B cell (primary cell): Measurements from ENCODE around the gene NIPAL4. TPM values are rescaled to one million over a fixed set of nuclear protein-coding genes. Genes with fewer than 3 reads are reported as not detected.

Source experiments
- ATAC-seq: fragments of 200-7000 bp; cut with Tn5 transposase; one replicate; pipeline ENCODE4 v1.10.0; 2021; ENCODE audit warnings: low read depth, mild to moderate bottlenecking, moderate number of reproducible peaks, moderate library complexity
- CTCF ChIA-PET: fragments of 350-600 bp; sonication (Branson Sonifier 250); formaldehyde crosslinking; loops from one replicate; lab custom pipeline; 2021; ENCODE audit warnings: antibody characterized with exemption, inconsistent platforms; lab: Charles Lee
- POLR2A ChIA-PET: fragments of 350-600 bp; sonication (Branson Sonifier 250); formaldehyde crosslinking; loops from one replicate; lab custom pipeline; 2021; ENCODE audit warnings: antibody characterized with exemption; lab: Charles Lee
- DNase-seq: peaks from one replicate; pipeline ENCODE4 v3.0.0; 2013
- H2AFZ ChIP-seq: 2 replicates; pipeline ENCODE4 v1.6.1; 2012; ENCODE audit warnings: mild to moderate bottlenecking, low read depth, low read length; ENCODE audit not compliant: insufficient read depth, poor library complexity, severe bottlenecking
- H3K27ac ChIP-seq, 2 donors: 1 replicate in 1 of 2; 2 replicates in 1 of 2; pipeline ENCODE4 v1.5.1; 2012 to 2013; ENCODE audit warnings: low read length in 2 of 2, mild to moderate bottlenecking in 2 of 2, moderate library complexity in 1 of 2
- H3K27me3 ChIP-seq, 4 experiments: fragments of 200-600 bp in 1 of 4; sonication (generic) in 1 of 4; replicated peaks in 1 of 4; 1 replicate in 2 of 4; 2 replicates in 2 of 4; pipeline versions ENCODE4 v1.6.1 to v1.7.0; 2013 to 2016; ENCODE audit warnings: low read length in 3 of 4, mild to moderate bottlenecking in 2 of 4, mixed read lengths in 1 of 4, moderate library complexity in 1 of 4; ENCODE audit not compliant: insufficient read depth in 4 of 4, control insufficient read depth in 3 of 4; ENCODE audit errors: control extremely low read depth in 1 of 4
- H3K36me3 ChIP-seq, 2 experiments: replicated peaks in 1 of 2; 1 replicate in 1 of 2; 2 replicates in 1 of 2; pipeline versions ENCODE4 v1.6.1 to v1.7.1; 2013; ENCODE audit warnings: low read length in 1 of 2; ENCODE audit not compliant: insufficient read depth in 2 of 2, control insufficient read depth in 1 of 2; ENCODE audit errors: control extremely low read depth in 1 of 2, extremely low read depth in 1 of 2
- H3K4me1 ChIP-seq, 2 donors: fragments of 200-600 bp in 1 of 2; sonication (generic) in 1 of 2; 1 replicate in 1 of 2; 2 replicates in 1 of 2; pipeline versions ENCODE4 v1.5.1 to v1.6.1; 2013 to 2017; ENCODE audit warnings: low read length in 2 of 2; ENCODE audit not compliant: control insufficient read depth in 2 of 2, insufficient read depth in 2 of 2
- H3K4me2 ChIP-seq: replicated peaks from 2 replicates; pipeline ENCODE3; 2012; ENCODE audit warnings: mild to moderate bottlenecking, low read depth, low read length; ENCODE audit not compliant: poor library complexity, severe bottlenecking
- H3K4me3 ChIP-seq, 5 experiments: fragments of 200-600 bp in 1 of 5; sonication (generic) in 1 of 5; 1 replicate in 3 of 5; 2 replicates in 2 of 5; pipeline versions ENCODE4 v1.5.1 to v1.7.0; 2011 to 2016; ENCODE audit warnings: low read length in 4 of 5, mild to moderate bottlenecking in 4 of 5, low read depth in 2 of 5, control low read depth in 1 of 5, moderate library complexity in 1 of 5; ENCODE audit not compliant: insufficient read depth in 1 of 5; ENCODE audit errors: control extremely low read depth in 1 of 5, extremely low read depth in 1 of 5
- H3K79me2 ChIP-seq: fragments of 200-600 bp; sonication (generic); one replicate; pipeline ENCODE4 v1.6.0; 2016; ENCODE audit warnings: low read length; ENCODE audit not compliant: control insufficient read depth, insufficient read depth
- H3K9ac ChIP-seq: fragments of 200-600 bp; sonication (generic); 2 replicates; pipeline ENCODE4 v1.6.1; 2017; ENCODE audit warnings: mild to moderate bottlenecking, low read length, moderate library complexity
- H3K9me3 ChIP-seq, 3 donors: one replicate each; pipeline versions ENCODE4 v1.6.1 to v1.7.1; 2013; ENCODE audit warnings: low read length in 2 of 3; ENCODE audit not compliant: control insufficient read depth in 2 of 3, insufficient read depth in 1 of 3; ENCODE audit errors: control extremely low read depth in 1 of 3
- H4K20me1 ChIP-seq: 2 replicates; pipeline ENCODE4 v1.6.0; 2012; ENCODE audit warnings: mild to moderate bottlenecking, low read length; ENCODE audit not compliant: insufficient read depth, control insufficient read depth, poor library complexity, severe bottlenecking
- H3K27ac Mint-ChIP-seq: one replicate; pipeline ENCODE4 v1.8.0; 2021; ENCODE audit warnings: mixed read lengths
- H3K27me3 Mint-ChIP-seq: one replicate; pipeline ENCODE4 v1.8.0; 2021; ENCODE audit warnings: mixed read lengths
- H3K4me1 Mint-ChIP-seq: one replicate; pipeline ENCODE4 v1.8.0; 2021; ENCODE audit warnings: mixed read lengths
- H3K4me3 Mint-ChIP-seq: one replicate; pipeline ENCODE4 v1.8.0; 2021; ENCODE audit warnings: mixed read lengths
- H3K9me3 Mint-ChIP-seq: one replicate; pipeline ENCODE4 v1.8.0; 2022; ENCODE audit warnings: mixed read lengths; ENCODE audit not compliant: insufficient read depth
- CTCF ChIP-seq: fragments of 200-600 bp; IDR thresholded peaks from one replicate; pipeline ENCODE4 v1.8.0; 2022; ENCODE audit warnings: antibody characterized with exemption, mild to moderate bottlenecking
- EZH2 ChIP-seq: IDR thresholded peaks from 2 replicates; pipeline ENCODE4 v1.6.1; 2012; ENCODE audit warnings: borderline replicate concordance, low read depth, mild to moderate bottlenecking, moderate library complexity, low read length; ENCODE audit not compliant: insufficient read depth, poor library complexity, severe bottlenecking
- whole genome bisulfite sequencing: methylation state at CpG from one replicate; pipeline ENCODE4 v1.1.5; 2013; ENCODE audit warnings: missing lambda C conversion rate; ENCODE audit not compliant: insufficient coverage; 5-methylcytosine and 5-hydroxymethylcytosine counted together
- intact Hi-C: fragments of 100-400 bp; cut with micrococcal nuclease; formaldehyde crosslinking; loops from one replicate; pipeline ENCODE4 v1.10.0; 2022
- polyA plus RNA-seq: library from polyadenylated mRNA; depleted of rRNA; stranded (reverse); fragments of >200 nt; gene quantifications from 2 replicates; pipeline ENCODE4 v1.2.3, GENCODE V29; 2012
- total RNA-seq, 2 donors: library from RNA; stranded (reverse); fragments of 120-200 nt in 1 of 2; gene quantifications; 1 replicate in 1 of 2; 2 replicates in 1 of 2; pipeline versions ENCODE4 v1.2.3 to v1.2.4, GENCODE V29; 2013 to 2022

NIPAL4 gene
- total and polyA plus RNA-seq, 2 donors (not counting 1 experiment from before 2014, with no cell fraction given), result 4.6 to 6.4 TPM

- peak overlapping the region; percentile 84 for H3K27ac Mint-ChIP-seq
- H3K4me1 ChIP-seq, result peaks cover 96 to 100% of the 10 kb centered on the region in 2 donors
- H3K9me3 Mint-ChIP-seq, result no peaks in the 10 kb centered on the region
- peak overlapping the region; percentile 3 for H3K9ac ChIP-seq
- peaks cover 95% of the 10 kb centered on the region for H3K4me1 Mint-ChIP-seq
- H2AFZ ChIP-seq, result no peak overlapping the region
- no peaks in the 10 kb centered on the region for H3K27me3 Mint-ChIP-seq
- H3K9me3 ChIP-seq, result peaks cover 0 to 9% (median 6%) of the 10 kb centered on the region in 3 donors
- peaks cover 2 to 86% of the 10 kb centered on the region in 2 experiments for H3K36me3 ChIP-seq
- peak overlapping the region; percentile 83 to 98 for H3K27ac ChIP-seq
- H3K4me3 ChIP-seq, result peak overlapping the region in 1 of 5 experiments; percentile 5
- H3K79me2 ChIP-seq, result peaks cover 26% of the 10 kb centered on the region
- intact Hi-C loops, result loop anchor here (5.0 kb wide), 3 partner anchors 148 to 238 kb away; partner anchors contain the start of genes LSM11 and SOX30
- 47% methylated on average over 5 of the region's 8 CpGs for WGBS
- CTCF ChIA-PET, result interaction anchor here (0.7 to 2.3 kb wide), 10 partner anchors 10 to 175 kb away, joined by 3 to 7 read pairs (median 3); no protein-coding TSS in a partner anchor
- no peak for TF ChIP-seq CTCF
- TF ChIP-seq EZH2, result no peak
- POLR2A ChIA-PET, result interaction anchor here (7.4 kb wide), 1 partner anchor 18 kb away, joined by 41 read pairs; no protein-coding TSS in a partner anchor
- no peak for ATAC-seq
- no peaks in the 10 kb centered on the region for H4K20me1 ChIP-seq
- H3K4me2 ChIP-seq, result peak overlapping the region; percentile 46
- no peaks in the 10 kb centered on the region for H3K27me3 ChIP-seq
- DNase-seq, result peak; percentile 53
- H3K4me3 Mint-ChIP-seq, result peak overlapping the region; percentile 64
Observed at GRCh38 chr5:157504053-157504452, 44.0 kb downstream of the NIPAL4 start.

- H3K27ac Mint-ChIP-seq, result peak overlapping the region; percentile 84
Observed at GRCh38 chr5:157505496-157505895, 45.5 kb downstream of the NIPAL4 start.

More at GRCh38 chr5:157505496-157505895, 45.5 kb downstream of the NIPAL4 start:
- ChIA-PET POLR2A (interaction anchor here (7.4 kb wide), 1 partner anchor 19 kb away, joined by 41 read pairs; no protein-coding TSS in a partner anchor), CTCF (interaction anchor here (0.6 to 1.3 kb wide), 3 partner anchors 20 to 71 kb away, joined by 3 read pairs; no protein-coding TSS in a partner anchor)
- Histone ChIP-seq H3K36me3 (peaks cover 2 to 85% of the 10 kb centered on the region in 2 experiments), H4K20me1 (no peaks in the 10 kb centered on the region), H3K4me1 (peaks cover 95 to 100% of the 10 kb centered on the region in 2 donors), H3K4me2 (peak overlapping the region; percentile 33), H2AFZ (no peak overlapping the region), H3K9me3 (peaks cover 0 to 9% (median 6%) of the 10 kb centered on the region in 3 donors), H3K9ac (no peak overlapping the region), H3K4me3 (no peak overlapping the region), H3K27ac (peak overlapping the region; percentile 83 to 98), H3K27me3 (no peaks in the 10 kb centered on the region), H3K79me2 (peaks cover 13% of the 10 kb centered on the region)
- ATAC-seq, result no peak
- peaks cover 92% of the 10 kb centered on the region for H3K4me1 Mint-ChIP-seq
- intact Hi-C loops, result no loop called here
- H3K9me3 Mint-ChIP-seq, result no peaks in the 10 kb centered on the region
- peak overlapping the region; percentile 38 for H3K4me3 Mint-ChIP-seq
- no peaks in the 10 kb centered on the region for H3K27me3 Mint-ChIP-seq
- WGBS, result 69% methylated on average over 6 of the region's 6 CpGs
- no peak for DNase-seq
- TF ChIP-seq EZH2 (no peak), CTCF (no peak)
